ENCODE results near the gene SLCO3A1.
A peak's percentile ranks its signal among the peaks of the same experiment; 100 is the strongest.

The SLCO3A1 gene

DNA sequence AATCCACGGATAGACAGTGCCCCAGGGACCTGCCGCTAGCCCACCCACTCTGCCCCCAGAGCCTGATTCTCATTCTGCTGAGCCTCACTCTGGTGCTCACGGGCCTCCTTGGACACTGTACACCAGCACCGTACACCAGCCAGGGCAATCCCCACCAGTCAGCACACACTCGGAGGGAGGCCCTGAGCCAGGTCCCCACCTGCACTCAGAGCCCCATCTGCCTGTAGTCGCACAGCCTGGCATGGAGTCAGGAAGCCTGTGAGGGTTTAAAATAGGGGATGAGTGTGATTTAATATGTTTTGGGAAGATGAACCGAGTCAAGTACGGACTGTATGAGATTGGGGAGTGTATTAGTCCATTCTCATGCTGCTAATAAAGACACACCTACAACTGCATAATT is 223.0 kb downstream of the SLCO3A1 start:
- no peak for DNase-seq

DNA sequence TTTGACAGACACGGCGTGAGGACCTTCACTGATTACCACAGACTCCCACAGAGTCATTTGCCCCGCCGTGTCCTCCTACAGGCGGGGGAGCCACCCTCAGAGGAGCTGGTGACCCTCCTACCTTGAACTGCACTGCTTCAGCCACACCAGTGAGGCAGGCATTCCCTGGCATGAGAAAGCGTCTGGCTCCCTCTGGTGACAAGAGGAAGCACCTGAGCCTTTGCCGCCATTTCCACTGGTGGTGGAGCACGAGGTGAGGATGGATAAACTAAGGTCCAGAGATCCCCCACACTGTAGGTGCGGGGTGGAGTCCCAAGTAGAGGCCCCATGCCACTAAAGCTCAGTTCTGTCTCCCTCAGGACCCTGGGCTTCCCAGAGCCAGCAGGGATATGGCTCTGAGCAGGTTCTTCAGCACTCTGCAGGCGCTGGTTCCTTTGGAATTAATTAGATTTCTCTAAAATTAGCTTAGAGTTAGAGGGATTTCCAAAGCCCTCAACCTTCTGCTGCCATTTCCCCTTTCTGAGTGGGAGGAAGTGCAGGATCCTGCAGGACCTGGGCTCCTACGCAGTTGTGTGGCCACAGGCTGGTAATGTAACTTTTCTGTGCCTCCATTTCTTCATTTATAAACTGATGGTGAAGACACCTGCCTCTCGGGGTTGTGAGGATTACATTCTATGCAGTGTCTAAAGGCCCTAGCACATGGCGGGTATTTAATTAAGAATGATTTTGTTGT is 224.0 kb downstream of the SLCO3A1 start:
- peak; percentile 55 to 66 for DNase-seq

DNA sequence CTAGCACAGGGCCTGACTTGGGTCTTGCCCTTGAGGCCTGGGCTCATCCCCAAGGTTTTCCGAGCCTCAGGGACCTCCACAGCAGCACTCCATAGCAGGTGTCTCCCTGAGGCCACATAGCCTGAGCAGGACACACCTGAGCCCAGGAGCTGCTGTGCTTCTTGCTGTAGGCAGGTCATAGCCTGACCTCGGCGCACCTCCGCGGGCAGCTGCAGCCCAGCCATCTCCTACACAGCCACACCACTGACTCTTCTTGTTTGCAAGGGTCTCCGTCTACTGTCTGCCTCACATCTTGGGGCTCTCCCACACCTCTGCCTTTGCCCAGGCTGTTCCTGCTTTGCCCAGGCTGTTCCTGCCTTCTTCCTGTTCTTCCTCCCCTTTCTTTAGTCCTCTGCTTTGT is 224.8 kb downstream of the SLCO3A1 start:
- no peak for DNase-seq

DNA sequence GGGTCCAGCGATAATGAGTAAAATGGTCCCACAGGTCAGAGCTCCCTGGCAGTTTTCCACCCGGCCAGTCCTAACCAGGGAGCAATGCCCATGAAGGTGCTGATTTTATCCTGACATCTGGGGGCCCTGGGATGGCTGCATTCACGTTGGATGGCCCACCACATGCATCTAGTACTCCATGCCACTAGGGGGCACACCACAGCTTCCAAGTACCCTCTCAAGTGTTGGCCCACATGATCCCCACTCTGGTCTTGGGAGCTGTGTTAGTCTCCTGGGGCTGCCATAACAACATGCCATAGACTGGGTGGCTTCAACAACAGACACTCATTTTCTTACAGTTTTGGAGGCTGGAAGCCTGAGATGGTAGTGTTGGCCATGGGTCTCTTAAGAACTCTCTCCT is 225.5 kb downstream of the SLCO3A1 start:
- no peak for DNase-seq

GRCh38 chr15:92079647-92080255 is 226.2 kb downstream of the SLCO3A1 start:
- DNase-seq, result no peak

- peak; percentile 51 to 56 for DNase-seq
These were observed 228.7 kb downstream of the SLCO3A1 start for GRCh38 chr15:92082006-92082843.

DNA sequence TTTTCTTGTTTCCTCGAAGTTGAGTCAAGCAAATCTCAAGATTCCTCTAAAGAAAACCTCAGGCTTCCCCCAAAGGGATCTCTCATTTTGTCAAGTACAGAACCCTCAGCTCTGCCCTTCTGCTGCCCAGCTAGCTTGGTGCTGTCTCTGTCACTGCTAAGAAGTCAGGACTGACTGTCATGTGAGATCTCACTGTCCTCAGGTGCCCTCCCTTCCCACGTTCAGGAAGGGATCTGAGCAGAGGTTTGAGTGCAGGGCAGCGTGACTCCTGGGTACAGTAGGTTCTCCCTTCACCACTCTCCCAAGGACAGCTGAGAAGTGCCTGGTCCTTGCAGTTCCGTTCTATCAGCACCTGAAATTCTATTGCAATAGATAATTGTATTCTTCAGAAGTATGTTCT is 229.7 kb downstream of the SLCO3A1 start:
- DNase-seq, result no peak

DNA sequence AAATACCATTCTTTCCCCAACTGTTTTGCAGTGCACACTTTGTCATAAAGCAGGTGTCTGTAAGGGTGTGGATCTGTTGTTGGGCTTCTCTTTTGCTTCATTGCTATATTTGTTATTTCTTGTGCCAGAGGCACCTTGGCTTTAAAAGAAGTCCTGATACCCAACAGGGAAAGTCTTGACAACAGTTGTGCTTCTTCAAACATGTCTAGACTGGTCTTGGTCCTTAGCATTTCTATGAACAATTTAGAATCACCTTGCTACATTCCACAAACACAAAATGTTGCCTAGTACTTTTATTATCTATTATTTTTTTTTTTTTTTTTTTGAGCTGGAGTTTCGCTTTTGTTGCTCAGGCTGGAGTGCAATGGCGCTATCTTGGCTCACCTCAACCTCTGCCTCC is 233.7 kb downstream of the SLCO3A1 start:
- no peak for DNase-seq

- DNase-seq, result no peak
These were observed 237.7 kb downstream of the SLCO3A1 start for GRCh38 chr15:92091155-92091734.

GRCh38 chr15:92092289-92093105 is 239.0 kb downstream of the SLCO3A1 start:
- DNase-seq, result no peak

GRCh38 chr15:92095693-92096092 is 242.2 kb downstream of the SLCO3A1 start:
- peak in 1 of 2 donors; percentile 67 for DNase-seq

GRCh38 chr15:92097474-92098178 is 244.1 kb downstream of the SLCO3A1 start:
- DNase-seq, result peak; percentile 44 to 69

- DNase-seq, result no peak
These were observed 245.4 kb downstream of the SLCO3A1 start for GRCh38 chr15:92098869-92099268.

DNA sequence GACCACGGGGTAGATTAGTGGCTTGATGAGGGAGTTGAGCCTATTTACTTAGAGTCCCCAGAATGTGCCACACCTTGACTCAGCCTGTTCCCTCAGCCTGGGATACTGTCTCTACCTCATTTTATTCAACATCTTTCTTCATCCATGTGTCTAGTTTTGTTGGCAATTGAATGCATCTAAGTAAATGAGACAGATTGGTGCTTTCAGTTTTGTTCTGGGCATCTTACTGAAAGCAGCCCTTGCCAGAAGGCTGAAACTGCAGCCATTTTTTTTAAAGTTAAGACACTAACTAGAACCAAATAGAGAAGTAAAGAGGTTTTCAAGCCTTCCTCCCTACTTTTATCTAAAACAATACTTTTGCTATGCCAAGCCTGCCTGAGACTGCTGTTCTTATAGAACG is 246.8 kb downstream of the SLCO3A1 start:
- no peak for DNase-seq

DNA sequence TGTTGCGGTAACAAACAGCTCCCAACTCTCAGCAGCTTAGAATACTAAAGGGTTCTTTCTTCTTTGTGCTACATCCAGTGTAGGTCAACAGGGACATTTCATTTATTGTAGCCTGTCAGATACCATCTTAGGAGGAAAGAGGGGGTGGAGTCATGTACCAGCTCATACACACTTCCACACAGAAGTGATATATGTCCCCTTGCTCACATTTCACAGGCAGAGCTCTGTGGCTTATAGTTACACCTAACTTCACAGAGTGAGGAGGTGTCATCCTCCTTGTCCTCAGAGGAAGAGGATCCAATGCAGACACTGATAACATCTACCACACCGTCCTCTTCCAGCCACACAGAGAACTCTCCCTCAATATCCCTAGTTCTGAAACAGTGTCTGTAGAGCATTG is 247.2 kb downstream of the SLCO3A1 start:
- DNase-seq, result no peak

GRCh38 chr15:92101708-92102394 is 248.3 kb downstream of the SLCO3A1 start:
- no peak for DNase-seq

- no peak for DNase-seq
These were observed 248.9 kb downstream of the SLCO3A1 start for GRCh38 chr15:92102395-92102755.

GRCh38 chr15:92104072-92104471 is 250.6 kb downstream of the SLCO3A1 start:
- DNase-seq, result no peak

GRCh38 chr15:92105611-92106010 is 252.1 kb downstream of the SLCO3A1 start:
- no peak for DNase-seq

DNA sequence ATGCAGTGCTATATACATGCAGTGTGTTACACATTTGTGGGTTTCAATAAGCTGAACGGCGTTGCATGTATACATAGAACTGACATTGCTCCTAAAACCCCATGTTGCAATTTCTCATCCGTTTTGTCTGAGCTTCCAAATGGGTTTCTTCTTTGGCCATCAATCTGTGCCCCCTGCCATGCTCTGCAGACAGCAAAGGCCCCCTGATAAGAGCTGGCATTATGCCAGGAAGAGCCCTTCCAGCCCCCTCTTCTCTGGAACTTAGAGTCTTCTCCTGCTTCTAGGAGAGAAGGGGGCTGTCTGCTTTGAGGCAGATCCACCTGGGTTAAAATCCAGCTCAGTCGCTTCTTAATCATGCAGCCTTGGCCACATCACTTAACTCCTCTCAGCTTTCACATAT is 254.0 kb downstream of the SLCO3A1 start:
- no peak for DNase-seq

- DNase-seq, result no peak
These were observed 255.8 kb downstream of the SLCO3A1 start for GRCh38 chr15:92109191-92109873.

All from CD4-positive, alpha-beta T cell treated with Interleukin-4 for 1 hour (primary cell).